Central memory CD8-positive, alpha-beta T cell (primary cell): ENCODE measurements around the gene ZNF684.
"Not testable (repeated sequence)": the region's sequence is repeated elsewhere in the genome, so short reads cannot be mapped to it uniquely, and the experiment has no call there.

Experiments used
- ATAC-seq: fragments of 150-1000 bp; cut with Tn5 transposase; replicated peaks from 2 replicates; pipeline ENCODE4 v1.10.0; 2022; ENCODE audit warnings: mild to moderate bottlenecking, moderate FRiP score, moderate number of reproducible peaks; ENCODE audit not compliant: poor library complexity, severe bottlenecking; ENCODE audit errors: extremely low read depth
- DNase-seq, 2 donors: peaks; one replicate each; pipeline ENCODE4 v3.0.0; 2021; ENCODE audit warnings: low spot score in 2 of 2
- H3K27ac Mint-ChIP-seq: one replicate; pipeline ENCODE4 v1.8.0; 2022; ENCODE audit warnings: low read depth, mild to moderate bottlenecking, moderate library complexity, mixed read lengths
- H3K27me3 Mint-ChIP-seq: one replicate; pipeline ENCODE4 v1.8.0; 2022; ENCODE audit warnings: mixed read lengths
- H3K36me3 Mint-ChIP-seq: one replicate; pipeline ENCODE4 v1.8.0; 2022; ENCODE audit warnings: mild to moderate bottlenecking, moderate library complexity, mixed read lengths; ENCODE audit not compliant: insufficient read depth
- H3K4me1 Mint-ChIP-seq: one replicate; pipeline ENCODE4 v1.8.0; 2022; ENCODE audit warnings: mixed read lengths
- H3K4me3 Mint-ChIP-seq: one replicate; pipeline ENCODE4 v1.8.0; 2022; ENCODE audit warnings: mild to moderate bottlenecking, moderate library complexity, mixed read lengths
- H3K9me3 Mint-ChIP-seq: one replicate; pipeline ENCODE4 v1.8.0; 2022; ENCODE audit warnings: mixed read lengths

The ZNF684 gene

DNA sequence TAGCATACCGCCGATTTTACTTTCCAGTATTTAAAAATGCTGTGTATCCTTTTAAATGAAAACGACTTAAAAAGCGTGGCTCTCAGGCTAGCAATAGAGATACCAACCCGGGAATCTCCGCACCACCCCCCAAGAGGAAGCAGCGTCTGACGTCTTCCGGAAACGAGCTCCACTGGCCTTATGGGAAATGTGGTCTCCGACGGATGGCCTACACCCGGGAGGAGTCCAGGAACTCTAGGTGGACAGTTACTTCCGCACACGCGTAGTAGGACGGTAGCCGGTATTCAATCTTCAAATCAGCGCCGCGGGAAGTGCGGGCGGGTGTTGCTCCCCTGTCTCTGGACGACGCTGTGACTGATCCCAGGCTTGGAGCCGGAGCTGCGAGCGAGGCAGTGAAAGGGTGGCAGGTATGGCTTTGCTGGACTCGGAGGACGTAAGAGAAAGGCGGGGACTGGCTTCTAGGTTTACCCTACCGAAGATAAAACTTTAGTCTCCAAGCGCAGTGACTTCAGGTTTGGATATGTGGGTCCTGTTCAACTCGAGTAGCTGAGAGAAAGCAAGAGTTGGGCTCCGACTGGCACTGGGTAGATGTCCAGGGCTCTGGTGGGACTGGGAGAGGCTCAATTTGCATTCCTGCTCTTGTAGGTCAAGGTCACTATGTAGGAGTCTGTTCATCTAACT lies at the start of gene ZNF684:
Gene ZNF684 (plus strand): TSS at position 257 of the 681 bp plus-strand sequence. CDS start 1,530 bp downstream, outside the sequence.
- peak within 1 kb of the TSS; percentile 96 for H3K4me3 Mint-ChIP-seq
- peaks cover 5% of the 10 kb centered on the region for H3K36me3 Mint-ChIP-seq
- ATAC-seq (peak; percentile 96), DNase-seq (peak; percentile 54 to 72)
- H3K27me3 Mint-ChIP-seq = peaks cover 10% of the 10 kb centered on the region
- peaks cover 27% of the 10 kb centered on the region for H3K4me1 Mint-ChIP-seq
- peaks cover 6% of the 10 kb centered on the region for H3K9me3 Mint-ChIP-seq
- H3K27ac Mint-ChIP-seq = peak within 1 kb of the TSS; percentile 96

DNA sequence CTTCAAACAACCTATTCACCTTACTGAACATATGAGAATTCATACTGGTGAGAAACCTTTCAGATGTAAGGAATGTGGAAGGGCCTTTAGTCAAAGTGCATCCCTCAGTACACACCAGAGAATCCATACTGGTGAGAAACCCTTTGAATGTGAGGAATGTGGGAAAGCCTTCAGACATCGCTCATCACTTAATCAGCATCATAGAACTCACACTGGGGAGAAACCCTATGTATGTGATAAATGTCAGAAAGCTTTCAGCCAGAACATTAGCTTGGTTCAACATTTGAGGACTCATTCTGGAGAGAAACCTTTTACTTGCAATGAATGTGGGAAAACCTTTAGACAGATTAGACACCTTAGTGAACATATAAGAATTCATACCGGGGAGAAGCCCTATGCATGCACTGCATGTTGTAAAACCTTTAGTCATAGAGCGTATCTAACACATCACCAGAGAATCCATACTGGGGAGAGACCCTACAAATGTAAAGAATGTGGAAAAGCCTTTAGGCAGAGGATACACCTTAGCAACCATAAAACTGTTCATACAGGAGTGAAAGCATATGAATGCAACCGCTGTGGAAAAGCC lies 36.0 kb upstream of the ZNF684 start:
- H3K27me3 Mint-ChIP-seq = no peaks in the 10 kb centered on the region
- DNase-seq (no peak), ATAC-seq (no peak)
- no peak overlapping the region for H3K27ac Mint-ChIP-seq
- H3K9me3 Mint-ChIP-seq = peaks cover 31% of the 10 kb centered on the region
- H3K4me3 Mint-ChIP-seq = no peak overlapping the region
- peaks cover 16% of the 10 kb centered on the region for H3K36me3 Mint-ChIP-seq
- no peaks in the 10 kb centered on the region for H3K4me1 Mint-ChIP-seq

DNA sequence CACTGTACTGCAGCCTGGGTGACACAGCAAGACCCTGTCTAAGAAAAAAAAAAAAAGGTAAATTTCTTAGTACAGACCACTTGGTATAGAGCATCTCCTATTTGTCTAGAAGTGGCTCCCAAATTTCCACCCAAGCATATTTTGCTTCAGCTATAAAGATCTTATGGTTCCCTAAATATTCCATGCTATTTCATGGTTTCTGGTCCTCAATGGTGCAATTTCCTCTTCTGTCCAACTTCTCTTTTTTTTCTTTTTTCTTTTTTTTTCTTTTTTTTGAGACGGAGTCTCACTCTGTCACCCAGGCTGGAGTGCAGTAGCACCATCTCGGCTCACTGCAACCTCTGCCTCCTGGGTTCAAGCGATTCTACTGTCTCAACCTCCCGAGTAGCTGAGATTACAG lies 28.8 kb upstream of the ZNF684 start:
- not testable (repeated sequence) for DNase-seq, H3K4me1 Mint-ChIP-seq, H3K36me3 Mint-ChIP-seq, H3K27me3 Mint-ChIP-seq, H3K4me3 Mint-ChIP-seq, H3K27ac Mint-ChIP-seq, ATAC-seq
- H3K9me3 Mint-ChIP-seq = peaks cover 34% of the 10 kb centered on the region

DNA sequence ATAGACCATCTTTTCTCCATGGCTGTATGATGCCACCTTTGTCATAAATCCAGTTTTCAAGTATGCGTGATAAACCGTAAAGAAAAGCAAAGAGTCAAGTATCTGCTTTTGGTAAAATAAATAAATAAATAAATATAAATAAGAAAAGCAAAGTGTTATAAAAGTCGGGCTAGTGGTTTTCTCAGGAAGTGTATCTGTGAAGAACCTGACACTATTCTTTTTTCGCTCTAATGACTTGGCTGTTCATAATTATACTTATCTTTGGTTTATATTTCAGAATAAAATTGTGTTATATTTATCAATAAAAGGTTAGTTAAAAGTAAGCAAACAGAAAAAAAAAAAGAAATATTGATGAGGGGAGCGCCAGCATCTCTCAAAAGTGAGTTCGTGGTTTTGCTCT lies 23.5 kb upstream of the ZNF684 start:
- DNase-seq (no peak), ATAC-seq (peak; percentile 20)
- no peaks in the 10 kb centered on the region for H3K27me3 Mint-ChIP-seq
- peaks cover 17% of the 10 kb centered on the region for H3K9me3 Mint-ChIP-seq
- H3K27ac Mint-ChIP-seq = peak overlapping the region; percentile 82
- H3K4me1 Mint-ChIP-seq = peaks cover 10% of the 10 kb centered on the region
- H3K36me3 Mint-ChIP-seq = peaks cover 7% of the 10 kb centered on the region
- H3K4me3 Mint-ChIP-seq = peak overlapping the region; percentile 89

DNA sequence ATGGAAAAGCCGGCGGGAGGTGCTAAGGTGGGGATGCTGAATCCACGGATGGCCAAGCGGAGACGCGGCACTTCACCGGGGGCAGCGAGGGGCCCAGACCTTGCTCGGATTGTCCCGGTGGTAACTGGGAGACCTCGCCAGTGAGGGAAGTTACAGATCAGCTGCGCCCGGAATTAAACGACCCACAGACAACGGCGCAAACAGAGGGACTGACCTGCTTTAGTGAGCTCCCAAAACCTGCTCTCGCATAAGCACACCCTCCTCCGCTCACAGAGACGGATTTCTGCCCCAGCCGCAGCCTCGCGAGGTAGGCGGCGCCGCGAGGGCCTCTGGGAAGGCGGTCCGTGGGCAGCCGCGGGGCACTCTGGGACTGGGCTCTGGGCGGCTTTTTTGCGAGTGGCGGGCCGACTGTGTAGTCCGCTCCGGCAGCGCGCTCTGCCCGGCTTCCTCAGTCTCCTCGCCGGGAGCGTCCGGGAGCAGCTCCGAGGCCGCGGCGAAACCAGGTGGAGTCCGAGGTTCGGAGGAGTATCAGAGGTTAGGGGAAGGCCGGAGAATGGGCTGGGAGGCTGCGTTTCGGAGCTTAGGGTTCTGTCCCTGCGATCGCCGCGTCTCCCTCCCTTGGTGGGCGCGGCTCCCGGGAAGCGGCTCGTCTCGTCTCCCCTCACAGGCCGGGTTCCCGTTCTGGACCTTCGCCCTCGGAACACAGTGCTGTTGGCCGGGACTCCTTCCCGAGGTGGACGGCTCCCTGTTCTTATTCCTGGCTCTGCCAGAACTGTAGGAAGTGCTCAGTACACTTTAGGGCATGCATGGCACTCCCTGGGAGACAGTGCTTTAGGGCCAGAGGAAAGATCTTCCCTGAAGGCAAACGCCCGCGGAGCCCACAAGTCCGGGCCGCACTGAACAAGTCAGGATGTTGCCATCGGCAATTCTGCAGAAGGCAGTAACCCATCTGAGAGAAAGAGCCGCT lies 22.8 kb upstream of the ZNF684 start, which contains the start of gene EXO5:
Gene EXO5 (plus strand): TSS at position 393 of the 967 bp plus-strand sequence. CDS start 5,778 bp downstream, outside the sequence.
- Mint-ChIP-seq H3K4me1 (peaks cover 10% of the 10 kb centered on the region), H3K4me3 (peak within 1 kb of the TSS; percentile 89), H3K9me3 (peaks cover 15% of the 10 kb centered on the region), H3K27me3 (no peaks in the 10 kb centered on the region), H3K36me3 (peaks cover 5% of the 10 kb centered on the region), H3K27ac (peak within 1 kb of the TSS; percentile 82)
- DNase-seq = peak; percentile 60 to 63
- peak; percentile 97 for ATAC-seq

DNA sequence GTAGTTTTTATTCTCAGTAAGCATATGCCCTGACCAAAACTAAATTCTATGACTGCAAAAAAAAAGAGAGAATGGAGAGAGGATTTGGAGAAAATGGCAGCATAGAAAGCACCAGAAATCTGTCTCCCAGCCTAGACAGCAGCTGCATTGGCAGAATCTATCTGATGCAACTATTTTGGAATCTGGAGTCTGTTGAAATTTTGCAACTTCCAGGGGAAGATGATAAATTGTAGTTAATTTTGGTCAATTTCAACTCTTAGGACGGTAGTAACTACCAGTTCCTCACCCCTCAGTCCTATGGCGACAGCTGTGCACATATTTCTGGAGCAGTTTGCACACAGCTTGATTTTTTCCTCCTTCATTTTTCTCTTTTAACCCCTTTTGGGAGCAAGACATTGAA lies 11.9 kb upstream of the ZNF684 start:
- peaks cover 16% of the 10 kb centered on the region for H3K9me3 Mint-ChIP-seq

GRCh38 chr1:40530735-40531380 lies 579 bp upstream of the ZNF684 start:
- Mint-ChIP-seq H3K36me3 (peaks cover 5% of the 10 kb centered on the region), H3K27me3 (peaks cover 16% of the 10 kb centered on the region), H3K4me3 (peak overlapping the region; percentile 96), H3K27ac (peak overlapping the region; percentile 96), H3K9me3 (peaks cover 6% of the 10 kb centered on the region), H3K4me1 (peaks cover 27% of the 10 kb centered on the region)
- ATAC-seq (no peak), DNase-seq (no peak)

More for the DNA sequence above, 11.9 kb upstream of the ZNF684 start:
- ATAC-seq (no peak), DNase-seq (no peak)
- H3K4me1 Mint-ChIP-seq = no peaks in the 10 kb centered on the region
- H3K27me3 Mint-ChIP-seq = peaks cover 5% of the 10 kb centered on the region
- H3K36me3 Mint-ChIP-seq = peaks cover 7% of the 10 kb centered on the region
- H3K4me3 Mint-ChIP-seq = no peak overlapping the region
- no peak overlapping the region for H3K27ac Mint-ChIP-seq

- Mint-ChIP-seq H3K9me3 (peaks cover 6% of the 10 kb centered on the region), H3K27ac (peak overlapping the region; percentile 96), H3K27me3 (peaks cover 10% of the 10 kb centered on the region), H3K4me1 (peaks cover 27% of the 10 kb centered on the region), H3K4me3 (peak overlapping the region; percentile 96), H3K36me3 (peaks cover 5% of the 10 kb centered on the region)
- DNase-seq (no peak), ATAC-seq (no peak)
Observed at GRCh38 chr1:40532062-40532389, 589 bp downstream of the ZNF684 start.

DNA sequence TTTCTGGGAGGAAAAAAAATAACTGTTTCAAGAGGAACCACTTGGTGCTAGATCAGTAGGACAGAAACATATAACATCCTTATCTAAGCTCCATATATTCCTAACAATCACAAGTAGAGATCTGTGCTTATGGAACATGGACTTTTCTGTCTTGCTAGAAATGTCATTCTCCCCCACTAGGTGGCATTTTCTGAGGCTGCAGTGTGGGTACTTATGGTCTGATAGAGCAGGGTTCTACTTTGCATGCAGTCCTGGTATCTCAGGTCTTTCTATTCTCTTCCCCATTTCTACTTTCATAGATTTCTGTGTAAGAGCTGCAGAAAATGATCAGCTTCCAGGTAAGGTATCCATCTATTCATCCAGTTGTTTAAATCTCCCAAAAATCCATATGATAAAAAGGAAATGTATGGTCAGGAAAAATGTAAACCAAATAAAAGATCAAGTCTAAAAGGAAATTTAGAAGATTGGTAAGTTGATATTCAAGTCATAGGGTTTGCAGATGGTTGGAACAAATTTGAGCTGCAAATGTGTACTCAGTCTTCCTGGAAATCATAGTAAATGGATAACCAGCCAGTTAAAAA lies 1.5 kb downstream of the ZNF684 start:
- H3K27me3 Mint-ChIP-seq = peaks cover 10% of the 10 kb centered on the region
- H3K4me3 Mint-ChIP-seq = peak overlapping the region; percentile 96
- H3K36me3 Mint-ChIP-seq = peaks cover 5% of the 10 kb centered on the region
- peaks cover 27% of the 10 kb centered on the region for H3K4me1 Mint-ChIP-seq
- H3K9me3 Mint-ChIP-seq = peaks cover 6% of the 10 kb centered on the region
- DNase-seq = no peak
- H3K27ac Mint-ChIP-seq = no peak overlapping the region
- ATAC-seq = no peak

DNA sequence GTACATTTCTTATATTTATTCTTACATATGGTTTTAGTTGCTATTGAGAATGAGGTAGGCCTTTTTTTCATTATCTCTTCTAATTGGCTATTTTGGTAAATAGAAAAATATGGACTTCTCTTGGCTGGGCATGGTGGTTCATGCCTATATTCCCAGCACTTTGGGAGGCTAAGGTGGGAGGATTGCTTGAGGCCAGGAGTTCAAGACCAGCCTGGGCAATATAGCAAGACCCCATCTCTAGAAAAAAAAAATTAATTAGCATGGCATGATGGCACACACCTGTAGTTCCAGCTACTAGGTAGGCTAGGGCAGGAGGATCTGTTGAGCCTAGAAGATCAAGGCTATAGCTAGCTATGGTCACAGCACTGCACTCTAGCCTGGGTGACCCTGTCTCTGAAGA lies 3.2 kb downstream of the ZNF684 start:
- DNase-seq (no peak), ATAC-seq (no peak)
- Mint-ChIP-seq H3K27me3 (no peaks in the 10 kb centered on the region), H3K36me3 (peaks cover 5% of the 10 kb centered on the region), H3K4me3 (no peak overlapping the region), H3K27ac (no peak overlapping the region), H3K9me3 (peaks cover 6% of the 10 kb centered on the region), H3K4me1 (peaks cover 27% of the 10 kb centered on the region)

GRCh38 chr1:40535732-40536131 lies 4.3 kb downstream of the ZNF684 start:
- ATAC-seq (no peak), DNase-seq (no peak)
- peaks cover 8% of the 10 kb centered on the region for H3K36me3 Mint-ChIP-seq
- H3K9me3 Mint-ChIP-seq = peaks cover 6% of the 10 kb centered on the region
- H3K27me3 Mint-ChIP-seq = no peaks in the 10 kb centered on the region
- peaks cover 25% of the 10 kb centered on the region for H3K4me1 Mint-ChIP-seq
- H3K4me3 Mint-ChIP-seq = no peak overlapping the region
- no peak overlapping the region for H3K27ac Mint-ChIP-seq

GRCh38 chr1:40539338-40539737 lies 7.9 kb downstream of the ZNF684 start:
- ATAC-seq (no peak), DNase-seq (no peak)
- H3K9me3 Mint-ChIP-seq = no peaks in the 10 kb centered on the region
- H3K4me3 Mint-ChIP-seq = no peak overlapping the region
- no peaks in the 10 kb centered on the region for H3K27me3 Mint-ChIP-seq
- H3K27ac Mint-ChIP-seq = no peak overlapping the region
- peaks cover 15% of the 10 kb centered on the region for H3K36me3 Mint-ChIP-seq
- H3K4me1 Mint-ChIP-seq = no peaks in the 10 kb centered on the region
